CD14-positive monocyte (primary cell): Measurements from ENCODE around the gene TMEM61. TPM values are rescaled to one million over a fixed set of nuclear protein-coding genes. Genes with fewer than 3 reads are reported as not detected.
A peak's percentile ranks its signal among the peaks of the same experiment; 100 is the strongest.

Source experiments
- DNase-seq, 3 donors: peaks; one replicate each; pipeline ENCODE4 v3.0.0-alpha.2; 2011 to 2022
- H2AFZ ChIP-seq: 2 replicates; pipeline ENCODE4 v1.6.0; 2012; ENCODE audit warnings: mild to moderate bottlenecking, low read depth, low read length, inconsistent platforms; ENCODE audit not compliant: insufficient read depth, poor library complexity, severe bottlenecking
- H3K27ac ChIP-seq, 2 donors: 1 replicate in 1 of 2; 2 replicates in 1 of 2; pipeline ENCODE4 v1.5.1; 2012 to 2013; ENCODE audit warnings: low read length in 2 of 2, control low read depth in 1 of 2, inconsistent platforms in 1 of 2, low read depth in 1 of 2, mild to moderate bottlenecking in 1 of 2
- H3K27me3 ChIP-seq, 2 donors: one replicate each; pipeline versions ENCODE4 v1.6.0 to v1.6.1; 2011 to 2013; ENCODE audit warnings: low read length in 2 of 2; ENCODE audit not compliant: control insufficient read depth in 2 of 2, insufficient read depth in 2 of 2
- H3K36me3 ChIP-seq, 2 donors: replicated peaks in 1 of 2; 1 replicate in 1 of 2; 2 replicates in 1 of 2; pipeline versions ENCODE4 v1.5.1 to v1.6.1; 2012 to 2013; ENCODE audit warnings: low read length in 2 of 2, control low read depth in 1 of 2, inconsistent platforms in 1 of 2, mild to moderate bottlenecking in 1 of 2; ENCODE audit not compliant: insufficient read depth in 2 of 2, control insufficient read depth in 1 of 2
- H3K4me1 ChIP-seq, 2 donors: 1 replicate in 1 of 2; 2 replicates in 1 of 2; pipeline versions ENCODE4 v1.5.1 to v1.6.1; 2012 to 2013; ENCODE audit warnings: low read length in 2 of 2, control low read depth in 1 of 2, inconsistent platforms in 1 of 2, mild to moderate bottlenecking in 1 of 2, moderate library complexity in 1 of 2; ENCODE audit not compliant: insufficient read depth in 2 of 2, control insufficient read depth in 1 of 2
- H3K4me2 ChIP-seq: replicated peaks from 2 replicates; pipeline ENCODE3; 2012; ENCODE audit warnings: low read length, moderate library complexity, mild to moderate bottlenecking; ENCODE audit not compliant: poor library complexity, severe bottlenecking; ENCODE audit errors: extremely low read depth
- H3K4me3 ChIP-seq, 3 experiments: fragments of 200-600 bp in 1 of 3; sonication (generic) in 1 of 3; replicated peaks in 1 of 3; 1 replicate in 2 of 3; 2 replicates in 1 of 3; pipeline ENCODE4 v1.5.1; 2011 to 2013; ENCODE audit warnings: low read length in 3 of 3, mild to moderate bottlenecking in 3 of 3, control low read depth in 2 of 3, low read depth in 2 of 3, inconsistent platforms in 1 of 3, moderate library complexity in 1 of 3
- H3K79me2 ChIP-seq: 2 replicates; pipeline ENCODE4 v1.6.0; 2012; ENCODE audit warnings: mild to moderate bottlenecking, control low read depth, inconsistent platforms, low read length, moderate library complexity; ENCODE audit not compliant: insufficient read depth
- H3K9ac ChIP-seq: 2 replicates; pipeline ENCODE4 v1.6.0; 2017; ENCODE audit warnings: low read length, mild to moderate bottlenecking; ENCODE audit not compliant: insufficient read depth, poor library complexity, severe bottlenecking
- H3K9me3 ChIP-seq, 2 donors: replicated peaks in 1 of 2; 1 replicate in 1 of 2; 2 replicates in 1 of 2; pipeline versions ENCODE4 v1.5.1 to v1.6.1; 2012 to 2013; ENCODE audit warnings: low read length in 2 of 2, control low read depth in 1 of 2; ENCODE audit not compliant: control insufficient read depth in 1 of 2, insufficient read depth in 1 of 2
- H4K20me1 ChIP-seq: 2 replicates; pipeline ENCODE4 v1.6.0; 2012; ENCODE audit warnings: mild to moderate bottlenecking, low read length, control low read depth, moderate library complexity; ENCODE audit not compliant: insufficient read depth
- H3K27ac Mint-ChIP-seq, 7 donors: one replicate each; pipeline ENCODE4 v1.8.0; 2020; ENCODE audit warnings: mild to moderate bottlenecking in 7 of 7, mixed read lengths in 7 of 7, moderate library complexity in 6 of 7, inconsistent platforms in 2 of 7
- H3K27me3 Mint-ChIP-seq, 3 donors: one replicate each; pipeline ENCODE4 v1.8.0; 2021 to 2022; ENCODE audit warnings: low read depth in 3 of 3, mild to moderate bottlenecking in 3 of 3, mixed read lengths in 3 of 3, moderate library complexity in 3 of 3, inconsistent platforms in 1 of 3
- H3K36me3 Mint-ChIP-seq, 2 donors: one replicate each; pipeline ENCODE4 v1.8.0; 2020; ENCODE audit warnings: mixed read lengths in 2 of 2, inconsistent platforms in 1 of 2, mild to moderate bottlenecking in 1 of 2
- H3K4me1 Mint-ChIP-seq: one replicate; pipeline ENCODE4 v1.8.0; 2020; ENCODE audit warnings: mild to moderate bottlenecking, mixed read lengths
- H3K4me3 Mint-ChIP-seq, 2 donors: one replicate each; pipeline ENCODE4 v1.8.0; 2020; ENCODE audit warnings: mild to moderate bottlenecking in 2 of 2, mixed read lengths in 2 of 2, moderate library complexity in 1 of 2
- H3K9me3 Mint-ChIP-seq, 7 donors: one replicate each; pipeline ENCODE4 v1.8.0; 2020 to 2022; ENCODE audit warnings: mixed read lengths in 7 of 7, mild to moderate bottlenecking in 6 of 7, moderate library complexity in 6 of 7, inconsistent platforms in 2 of 7
- WGBS: methylation state at CpG from one replicate; pipeline ENCODE4 v1.1.5; 2013; ENCODE audit warnings: missing lambda C conversion rate; ENCODE audit not compliant: insufficient coverage; 5-methylcytosine and 5-hydroxymethylcytosine counted together
- intact Hi-C, 2 donors: fragments of 100-400 bp; cut with micrococcal nuclease; formaldehyde crosslinking; loops; one replicate each; pipeline versions ENCODE4 v1.15.0 to v1.15.1; 2023
- polyA plus RNA-seq, 3 donors: library from polyadenylated mRNA; depleted of rRNA in 1 of 3; unstranded in 2 of 3; stranded (reverse) in 1 of 3; fragments of 300-500 nt in 2 of 3; fragments of >200 nt in 1 of 3; fragmentation: Illumina TruSeq in 2 of 3; gene quantifications; 1 replicate in 2 of 3; 2 replicates in 1 of 3; pipeline ENCODE4 v1.2.3, GENCODE V29; 2012 to 2021
- TF ChIP-seq, protein P1 (sequence below): fragments of 200-600 bp; IDR thresholded peaks from one replicate; pipeline ENCODE4 v1.8.0; 2022; ENCODE audit warnings: antibody characterized with exemption, mild to moderate bottlenecking

TMEM61 gene
- polyA plus RNA-seq, 3 donors = not detected

DNA sequence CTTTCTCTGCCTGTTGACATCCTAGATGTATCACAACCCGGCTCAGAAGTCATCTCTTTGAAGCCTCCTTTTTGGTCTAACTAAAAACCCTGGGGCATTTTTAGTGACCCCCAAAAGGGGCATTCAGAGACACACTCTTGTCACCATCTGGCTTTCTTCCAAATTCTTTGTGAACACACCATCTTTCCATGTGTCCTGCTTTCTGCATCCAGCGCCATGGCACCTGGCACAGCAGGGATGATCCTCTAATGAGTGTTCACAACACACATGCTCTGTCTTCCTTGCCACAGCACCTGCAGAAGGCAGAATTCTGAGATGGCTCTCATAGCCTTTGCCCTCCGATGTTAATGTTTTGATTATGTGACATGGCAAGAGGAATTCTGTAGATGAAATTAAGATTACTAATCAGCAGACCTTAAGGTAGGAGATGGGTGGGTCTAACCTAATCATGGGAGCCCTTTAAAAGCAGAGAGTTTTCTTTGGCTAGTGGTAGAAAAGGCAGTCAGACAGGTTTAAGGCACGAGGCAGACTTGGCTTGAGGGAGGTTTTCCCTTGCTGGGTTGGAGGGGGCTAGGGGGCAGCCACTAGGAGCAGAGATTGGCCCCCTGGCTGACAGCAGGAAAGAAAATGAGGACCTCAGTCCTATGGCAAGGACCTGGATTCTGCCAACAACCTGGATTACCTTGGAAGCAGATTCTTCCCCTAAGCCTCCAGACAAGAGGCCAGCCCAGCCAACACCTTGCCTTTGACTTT is 4.9 kb upstream of the TMEM61 start:
- peaks cover 8 to 28% of the 10 kb centered on the region in 2 donors for H3K27me3 ChIP-seq
- DNase-seq = no peak
- H3K79me2 ChIP-seq = no peaks in the 10 kb centered on the region
- H3K4me2 ChIP-seq = no peak overlapping the region
- no peak overlapping the region for H2AFZ ChIP-seq
- H4K20me1 ChIP-seq = no peaks in the 10 kb centered on the region
- WGBS = 92% methylated on average over 4 of the region's 4 CpGs
- H3K9me3 ChIP-seq = no peaks in the 10 kb centered on the region
- Mint-ChIP-seq H3K9me3 (peaks cover 0 to 5% (median 0%) of the 10 kb centered on the region in 7 donors), H3K4me3 (peak overlapping the region in 1 of 2 donors; percentile 35), H3K4me1 (peaks cover 21% of the 10 kb centered on the region), H3K27me3 (peaks cover 27 to 50% (median 37%) of the 10 kb centered on the region in 3 donors), H3K27ac (no peak overlapping the region), H3K36me3 (peaks cover 0 to 5% of the 10 kb centered on the region in 2 donors)
- TF ChIP-seq, protein P1, sequence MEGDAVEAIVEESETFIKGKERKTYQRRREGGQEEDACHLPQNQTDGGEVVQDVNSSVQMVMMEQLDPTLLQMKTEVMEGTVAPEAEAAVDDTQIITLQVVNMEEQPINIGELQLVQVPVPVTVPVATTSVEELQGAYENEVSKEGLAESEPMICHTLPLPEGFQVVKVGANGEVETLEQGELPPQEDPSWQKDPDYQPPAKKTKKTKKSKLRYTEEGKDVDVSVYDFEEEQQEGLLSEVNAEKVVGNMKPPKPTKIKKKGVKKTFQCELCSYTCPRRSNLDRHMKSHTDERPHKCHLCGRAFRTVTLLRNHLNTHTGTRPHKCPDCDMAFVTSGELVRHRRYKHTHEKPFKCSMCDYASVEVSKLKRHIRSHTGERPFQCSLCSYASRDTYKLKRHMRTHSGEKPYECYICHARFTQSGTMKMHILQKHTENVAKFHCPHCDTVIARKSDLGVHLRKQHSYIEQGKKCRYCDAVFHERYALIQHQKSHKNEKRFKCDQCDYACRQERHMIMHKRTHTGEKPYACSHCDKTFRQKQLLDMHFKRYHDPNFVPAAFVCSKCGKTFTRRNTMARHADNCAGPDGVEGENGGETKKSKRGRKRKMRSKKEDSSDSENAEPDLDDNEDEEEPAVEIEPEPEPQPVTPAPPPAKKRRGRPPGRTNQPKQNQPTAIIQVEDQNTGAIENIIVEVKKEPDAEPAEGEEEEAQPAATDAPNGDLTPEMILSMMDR = no peak
- peaks cover 12% of the 10 kb centered on the region in 2 donors for H3K4me1 ChIP-seq
- no peak overlapping the region for H3K4me3 ChIP-seq
- H3K36me3 ChIP-seq = no peaks in the 10 kb centered on the region
- H3K9ac ChIP-seq = no peak overlapping the region
- intact Hi-C loops = no loop called here
- H3K27ac ChIP-seq = no peak overlapping the region

DNA sequence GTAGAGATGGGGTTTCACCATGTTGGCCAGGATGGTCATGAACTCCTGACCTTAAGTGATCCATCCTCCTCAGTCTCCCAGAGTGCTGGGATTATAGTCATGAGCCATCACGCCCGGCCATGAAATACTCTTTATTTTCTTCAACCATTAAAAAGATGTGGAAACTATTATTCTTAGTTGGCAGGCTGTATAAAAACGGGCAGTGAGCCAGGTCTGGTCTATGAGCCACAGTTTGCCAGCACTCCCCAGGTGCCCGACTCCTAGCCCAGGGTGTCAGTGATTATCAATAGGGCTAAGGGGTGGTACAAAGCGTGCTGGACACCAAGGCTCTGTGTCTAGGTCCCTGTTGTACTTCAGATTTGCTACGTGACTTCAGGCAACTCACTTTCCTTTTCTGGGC is 3.7 kb upstream of the TMEM61 start:
- Histone ChIP-seq H3K27me3 (peaks cover 15 to 38% of the 10 kb centered on the region in 2 donors), H3K4me2 (no peak overlapping the region), H3K9me3 (no peaks in the 10 kb centered on the region), H3K27ac (no peak overlapping the region), H3K4me3 (no peak overlapping the region), H3K9ac (no peak overlapping the region), H3K4me1 (peaks cover under 1 to 4% of the 10 kb centered on the region in 2 donors), H4K20me1 (no peaks in the 10 kb centered on the region), H2AFZ (no peak overlapping the region), H3K36me3 (no peaks in the 10 kb centered on the region), H3K79me2 (no peaks in the 10 kb centered on the region)
- no peak overlapping the region for H3K27ac Mint-ChIP-seq
- H3K4me3 Mint-ChIP-seq = no peak overlapping the region
- 80% methylated on average over 1 of the region's 6 CpGs for WGBS
- peaks cover 9% of the 10 kb centered on the region for H3K4me1 Mint-ChIP-seq
- H3K27me3 Mint-ChIP-seq = peaks cover 37 to 58% (median 46%) of the 10 kb centered on the region in 3 donors
- H3K36me3 Mint-ChIP-seq = peaks cover 0 to 5% of the 10 kb centered on the region in 2 donors
- TF ChIP-seq, protein P1 = no peak
- intact Hi-C loops = no loop called here
- DNase-seq = no peak
- H3K9me3 Mint-ChIP-seq = peaks cover 0 to 2% (median 0%) of the 10 kb centered on the region in 7 donors
